Measurements from ENCODE around the gene LRRC23.

Gene LRRC23

GRCh38 chr12:6944381-6945186, 40.0 kb downstream of the LRRC23 start:
- Histone ChIP-seq H3K4me1 (ENCODE audit: control insufficient read depth, insufficient read depth, low read length) (peaks cover 18% of the 10 kb centered on the region), H3K9ac (ENCODE audit: low read depth, low read length) (peak overlapping the region; percentile 81), H3K4me3 (ENCODE audit: low read length) (peak overlapping the region; percentile 78), H3K36me3 (ENCODE audit: insufficient read depth, low read length) (peaks cover 23% of the 10 kb centered on the region), H3K27me3 (ENCODE audit: control insufficient read depth, insufficient read depth, low read length) (no peaks in the 10 kb centered on the region), H3K9me3 (replicated peaks; ENCODE audit: low read length) (no peaks in the 10 kb centered on the region), H3K4me2 (ENCODE audit: low read length) (peak overlapping the region; percentile 95)

- H3K9ac ChIP-seq (ENCODE audit: low read depth, low read length), result peak overlapping the region; percentile 81
- no peaks in the 10 kb centered on the region for H3K27me3 ChIP-seq (ENCODE audit: control insufficient read depth, insufficient read depth, low read length)
- H3K36me3 ChIP-seq (ENCODE audit: insufficient read depth, low read length), result peaks cover 16% of the 10 kb centered on the region
- H3K9me3 ChIP-seq (replicated peaks; ENCODE audit: low read length), result no peaks in the 10 kb centered on the region
- peaks cover 18% of the 10 kb centered on the region for H3K4me1 ChIP-seq (ENCODE audit: control insufficient read depth, insufficient read depth, low read length)
- no peak overlapping the region for H3K4me3 ChIP-seq (ENCODE audit: low read length)
- peak overlapping the region; percentile 95 for H3K4me2 ChIP-seq (ENCODE audit: low read length)
These were observed 41.0 kb downstream of the LRRC23 start for GRCh38 chr12:6945613-6946012.

GRCh38 chr12:6946033-6946919, 41.7 kb downstream of the LRRC23 start:
- Histone ChIP-seq H3K4me1 (ENCODE audit: control insufficient read depth, insufficient read depth, low read length) (peaks cover 18% of the 10 kb centered on the region), H3K9me3 (replicated peaks; ENCODE audit: low read length) (no peaks in the 10 kb centered on the region), H3K9ac (ENCODE audit: low read depth, low read length) (no peak overlapping the region), H3K27me3 (ENCODE audit: control insufficient read depth, insufficient read depth, low read length) (no peaks in the 10 kb centered on the region), H3K4me3 (ENCODE audit: low read length) (no peak overlapping the region), H3K36me3 (ENCODE audit: insufficient read depth, low read length) (peaks cover 10% of the 10 kb centered on the region), H3K4me2 (ENCODE audit: low read length) (no peak overlapping the region)

- H3K4me3 ChIP-seq (ENCODE audit: low read length), result no peak overlapping the region
- no peak overlapping the region for H3K9ac ChIP-seq (ENCODE audit: low read depth, low read length)
- H3K36me3 ChIP-seq (ENCODE audit: insufficient read depth, low read length), result peaks cover 5% of the 10 kb centered on the region
- H3K4me2 ChIP-seq (ENCODE audit: low read length), result no peak overlapping the region
- peaks cover 18% of the 10 kb centered on the region for H3K4me1 ChIP-seq (ENCODE audit: control insufficient read depth, insufficient read depth, low read length)
- no peaks in the 10 kb centered on the region for H3K27me3 ChIP-seq (ENCODE audit: control insufficient read depth, insufficient read depth, low read length)
- H3K9me3 ChIP-seq (replicated peaks; ENCODE audit: low read length), result no peaks in the 10 kb centered on the region
These were observed 42.3 kb downstream of the LRRC23 start for GRCh38 chr12:6946920-6947374.

GRCh38 chr12:6947615-6948014, 43.0 kb downstream of the LRRC23 start:
- Histone ChIP-seq H3K4me3 (ENCODE audit: low read length) (no peak overlapping the region), H3K4me2 (ENCODE audit: low read length) (no peak overlapping the region), H3K27me3 (ENCODE audit: control insufficient read depth, insufficient read depth, low read length) (no peaks in the 10 kb centered on the region), H3K9ac (ENCODE audit: low read depth, low read length) (no peak overlapping the region), H3K4me1 (ENCODE audit: control insufficient read depth, insufficient read depth, low read length) (peaks cover 14% of the 10 kb centered on the region), H3K9me3 (replicated peaks; ENCODE audit: low read length) (no peaks in the 10 kb centered on the region), H3K36me3 (ENCODE audit: insufficient read depth, low read length) (peaks cover 5% of the 10 kb centered on the region)

- no peak overlapping the region for H3K9ac ChIP-seq (ENCODE audit: low read depth, low read length)
- H3K4me3 ChIP-seq (ENCODE audit: low read length), result no peak overlapping the region
- no peak overlapping the region for H3K4me2 ChIP-seq (ENCODE audit: low read length)
- H3K4me1 ChIP-seq (ENCODE audit: control insufficient read depth, insufficient read depth, low read length), result peaks cover 7% of the 10 kb centered on the region
- H3K27me3 ChIP-seq (ENCODE audit: control insufficient read depth, insufficient read depth, low read length), result no peaks in the 10 kb centered on the region
- H3K36me3 ChIP-seq (ENCODE audit: insufficient read depth, low read length), result peaks cover 5% of the 10 kb centered on the region
- H3K9me3 ChIP-seq (replicated peaks; ENCODE audit: low read length), result no peaks in the 10 kb centered on the region
These were observed 44.4 kb downstream of the LRRC23 start for GRCh38 chr12:6948873-6949594.

GRCh38 chr12:6950401-6950801, 45.8 kb downstream of the LRRC23 start:
- Histone ChIP-seq H3K4me2 (ENCODE audit: low read length) (no peak overlapping the region), H3K9me3 (replicated peaks; ENCODE audit: low read length) (no peaks in the 10 kb centered on the region), H3K9ac (ENCODE audit: low read depth, low read length) (no peak overlapping the region), H3K36me3 (ENCODE audit: insufficient read depth, low read length) (peaks cover 5% of the 10 kb centered on the region), H3K4me1 (ENCODE audit: control insufficient read depth, insufficient read depth, low read length) (peaks cover 2% of the 10 kb centered on the region), H3K4me3 (ENCODE audit: low read length) (no peak overlapping the region), H3K27me3 (ENCODE audit: control insufficient read depth, insufficient read depth, low read length) (no peaks in the 10 kb centered on the region)

- no peak within 1 kb of the TSS for H3K4me2 ChIP-seq (ENCODE audit: low read length)
- no peaks in the 10 kb centered on the region for H3K36me3 ChIP-seq (ENCODE audit: insufficient read depth, low read length)
- H3K9me3 ChIP-seq (replicated peaks; ENCODE audit: low read length), result no peaks in the 10 kb centered on the region
- H3K4me1 ChIP-seq (ENCODE audit: control insufficient read depth, insufficient read depth, low read length), result no peaks in the 10 kb centered on the region
- no peak within 1 kb of the TSS for H3K4me3 ChIP-seq (ENCODE audit: low read length)
- H3K9ac ChIP-seq (ENCODE audit: low read depth, low read length), result no peak within 1 kb of the TSS
- no peaks in the 10 kb centered on the region for H3K27me3 ChIP-seq (ENCODE audit: control insufficient read depth, insufficient read depth, low read length)
These were observed 46.4 kb downstream of the LRRC23 start, which contains the start of gene PTPN6 for GRCh38 chr12:6950811-6951540. TSS of gene PTPN6 (plus strand) at chr12:6951356. CDS start at chr12:6951513, 157 bp downstream.

- Histone ChIP-seq H3K4me3 (ENCODE audit: low read length) (no peak overlapping the region), H3K4me2 (ENCODE audit: low read length) (no peak overlapping the region), H3K36me3 (ENCODE audit: insufficient read depth, low read length) (no peaks in the 10 kb centered on the region), H3K9me3 (replicated peaks; ENCODE audit: low read length) (no peaks in the 10 kb centered on the region), H3K4me1 (ENCODE audit: control insufficient read depth, insufficient read depth, low read length) (no peaks in the 10 kb centered on the region), H3K9ac (ENCODE audit: low read depth, low read length) (no peak overlapping the region), H3K27me3 (ENCODE audit: control insufficient read depth, insufficient read depth, low read length) (no peaks in the 10 kb centered on the region)
These were observed 47.0 kb downstream of the LRRC23 start for GRCh38 chr12:6951551-6952120.

GRCh38 chr12:6952121-6952862, 47.7 kb downstream of the LRRC23 start:
- Histone ChIP-seq H3K9me3 (replicated peaks; ENCODE audit: low read length) (no peaks in the 10 kb centered on the region), H3K27me3 (ENCODE audit: control insufficient read depth, insufficient read depth, low read length) (no peaks in the 10 kb centered on the region), H3K4me2 (ENCODE audit: low read length) (no peak overlapping the region), H3K4me1 (ENCODE audit: control insufficient read depth, insufficient read depth, low read length) (no peaks in the 10 kb centered on the region), H3K4me3 (ENCODE audit: low read length) (no peak overlapping the region), H3K9ac (ENCODE audit: low read depth, low read length) (no peak overlapping the region), H3K36me3 (ENCODE audit: insufficient read depth, low read length) (no peaks in the 10 kb centered on the region)
